SH-SY5Y (cell line): ENCODE measurements around the gene SMOC1.

ENCODE experiments used
- GATA2 ChIP-seq: IDR thresholded peaks from 2 replicates; pipeline ENCODE4 v1.6.1; 2011; ENCODE audit warnings: mild to moderate bottlenecking, low read depth, low read length
- GATA3 ChIP-seq: IDR thresholded peaks from 2 replicates; pipeline ENCODE4 v1.6.1; 2011; ENCODE audit warnings: low read depth, mild to moderate bottlenecking, low read length, moderate library complexity

DNA sequence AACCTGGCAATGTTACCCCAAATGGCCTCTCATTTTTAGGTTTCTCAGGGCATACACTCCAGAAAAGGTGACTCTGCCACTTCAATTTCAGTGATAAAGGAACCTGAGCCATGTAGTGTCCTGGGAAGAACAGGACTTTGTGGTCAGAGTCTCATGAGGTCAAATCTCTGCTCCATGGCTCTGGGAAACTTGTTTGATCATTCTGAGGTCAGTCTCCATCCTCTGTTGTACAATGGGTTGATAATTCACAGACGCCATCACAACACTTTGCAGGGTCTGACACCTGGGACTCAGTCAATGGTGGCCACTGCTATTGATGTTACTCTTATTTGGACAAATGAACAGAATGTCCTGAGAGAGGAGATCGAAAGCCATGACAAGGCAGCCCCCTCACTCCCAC lies 31.1 kb upstream of the SMOC1 start:
- TF ChIP-seq GATA2 (no peak), GATA3 (no peak)
